Memory B cell (primary cell): Measurements from ENCODE around the gene GRIP2.
A peak's percentile ranks its signal among the peaks of the same experiment; 100 is the strongest.

Experiments
- ATAC-seq: fragments of 150-1000 bp; cut with Tn5 transposase; 2 replicates; pipeline ENCODE4 v1.10.0; 2021; ENCODE audit warnings: low read depth, mild to moderate bottlenecking, moderate library complexity
- DNase-seq, 2 donors: peaks; one replicate each; pipeline ENCODE4 v3.0.0; 2022; ENCODE audit warnings: low spot score in 2 of 2
- H3K27ac Mint-ChIP-seq: one replicate; pipeline ENCODE4 v1.8.0; 2022; ENCODE audit warnings: mild to moderate bottlenecking, moderate library complexity, mixed read lengths
- H3K27me3 Mint-ChIP-seq: one replicate; pipeline ENCODE4 v1.8.0; 2022; ENCODE audit warnings: mixed read lengths
- H3K36me3 Mint-ChIP-seq: one replicate; pipeline ENCODE4 v1.8.0; 2022; ENCODE audit warnings: mild to moderate bottlenecking, mixed read lengths
- H3K4me1 Mint-ChIP-seq: one replicate; pipeline ENCODE4 v1.8.0; 2022; ENCODE audit warnings: mixed read lengths
- H3K4me3 Mint-ChIP-seq: one replicate; pipeline ENCODE4 v1.8.0; 2022; ENCODE audit warnings: mild to moderate bottlenecking, moderate library complexity, mixed read lengths
- H3K9me3 Mint-ChIP-seq: one replicate; pipeline ENCODE4 v1.8.0; 2022; ENCODE audit warnings: mixed read lengths

GRIP2 gene

DNA sequence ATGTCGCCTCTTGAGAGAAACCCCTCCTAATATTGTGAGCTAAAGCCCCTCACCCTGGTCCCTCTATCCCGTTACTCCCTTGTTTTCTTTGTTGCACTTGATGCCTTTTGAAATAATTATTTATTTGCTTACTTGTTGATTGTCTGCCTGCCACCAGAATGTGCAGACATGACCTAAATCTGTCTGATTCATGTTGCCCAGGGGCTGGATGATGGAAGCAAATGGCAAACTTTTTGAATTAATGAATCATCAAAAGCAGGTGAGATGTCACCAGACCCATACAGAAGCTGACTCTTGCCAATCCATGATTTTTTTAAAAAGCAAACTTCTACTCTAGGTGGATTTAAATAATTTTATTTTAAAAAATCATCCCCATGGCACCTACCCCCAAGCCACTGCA is 49.3 kb downstream of the GRIP2 start:
- ATAC-seq (no peak), DNase-seq (no peak)
- Mint-ChIP-seq H3K27me3 (no peaks in the 10 kb centered on the region), H3K9me3 (no peaks in the 10 kb centered on the region), H3K4me1 (no peaks in the 10 kb centered on the region), H3K27ac (peak overlapping the region; percentile 5), H3K36me3 (peaks cover 15% of the 10 kb centered on the region), H3K4me3 (no peak overlapping the region)

DNA sequence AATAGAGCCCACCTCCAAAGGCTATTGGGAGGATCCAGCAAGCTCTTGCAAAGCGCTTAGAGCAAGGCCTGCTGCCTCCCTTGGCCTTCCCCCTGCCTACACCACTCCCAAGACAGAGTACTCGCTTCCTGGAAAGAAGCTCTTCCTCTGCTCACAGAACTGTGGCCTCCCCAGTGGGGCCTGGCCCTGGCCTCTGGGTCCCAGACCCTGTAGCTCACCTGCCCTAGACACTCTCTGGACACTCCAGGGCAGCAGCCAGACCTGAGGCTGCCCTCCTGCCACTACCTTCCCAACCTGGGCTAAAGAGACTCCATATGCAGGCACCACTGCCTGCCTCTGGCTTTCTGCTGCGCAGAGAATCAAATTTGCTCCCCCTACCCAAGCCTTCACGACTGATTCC is 49.9 kb downstream of the GRIP2 start:
- no peak overlapping the region for H3K4me3 Mint-ChIP-seq
- no peak for DNase-seq
- no peaks in the 10 kb centered on the region for H3K4me1 Mint-ChIP-seq
- peak overlapping the region; percentile 5 for H3K27ac Mint-ChIP-seq
- H3K27me3 Mint-ChIP-seq = no peaks in the 10 kb centered on the region
- H3K9me3 Mint-ChIP-seq = no peaks in the 10 kb centered on the region
- ATAC-seq = no peak
- peaks cover 19% of the 10 kb centered on the region for H3K36me3 Mint-ChIP-seq

DNA sequence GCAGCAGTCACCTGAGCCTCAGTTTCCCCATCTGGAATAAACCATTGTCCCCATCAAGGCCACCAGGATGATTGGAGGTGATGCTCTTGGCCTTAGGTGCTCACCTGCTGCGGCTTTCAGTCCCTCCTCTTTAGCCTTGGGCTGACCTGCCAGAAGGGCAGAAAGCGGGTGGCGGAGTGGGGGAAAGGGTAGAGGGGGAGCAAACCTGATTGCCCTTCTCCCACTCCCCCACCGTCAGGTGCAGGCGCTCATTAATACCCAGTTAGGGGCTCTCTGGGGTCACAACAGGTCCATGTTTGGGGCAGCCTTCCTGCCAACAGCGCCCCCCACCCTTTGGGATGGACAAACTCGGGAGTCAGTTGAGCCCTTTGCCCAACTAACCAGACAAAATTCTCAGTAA is 50.5 kb downstream of the GRIP2 start:
- Mint-ChIP-seq H3K27me3 (no peaks in the 10 kb centered on the region), H3K4me3 (no peak overlapping the region), H3K27ac (no peak overlapping the region), H3K36me3 (peaks cover 23% of the 10 kb centered on the region), H3K9me3 (no peaks in the 10 kb centered on the region), H3K4me1 (no peaks in the 10 kb centered on the region)
- DNase-seq (no peak), ATAC-seq (no peak)

DNA sequence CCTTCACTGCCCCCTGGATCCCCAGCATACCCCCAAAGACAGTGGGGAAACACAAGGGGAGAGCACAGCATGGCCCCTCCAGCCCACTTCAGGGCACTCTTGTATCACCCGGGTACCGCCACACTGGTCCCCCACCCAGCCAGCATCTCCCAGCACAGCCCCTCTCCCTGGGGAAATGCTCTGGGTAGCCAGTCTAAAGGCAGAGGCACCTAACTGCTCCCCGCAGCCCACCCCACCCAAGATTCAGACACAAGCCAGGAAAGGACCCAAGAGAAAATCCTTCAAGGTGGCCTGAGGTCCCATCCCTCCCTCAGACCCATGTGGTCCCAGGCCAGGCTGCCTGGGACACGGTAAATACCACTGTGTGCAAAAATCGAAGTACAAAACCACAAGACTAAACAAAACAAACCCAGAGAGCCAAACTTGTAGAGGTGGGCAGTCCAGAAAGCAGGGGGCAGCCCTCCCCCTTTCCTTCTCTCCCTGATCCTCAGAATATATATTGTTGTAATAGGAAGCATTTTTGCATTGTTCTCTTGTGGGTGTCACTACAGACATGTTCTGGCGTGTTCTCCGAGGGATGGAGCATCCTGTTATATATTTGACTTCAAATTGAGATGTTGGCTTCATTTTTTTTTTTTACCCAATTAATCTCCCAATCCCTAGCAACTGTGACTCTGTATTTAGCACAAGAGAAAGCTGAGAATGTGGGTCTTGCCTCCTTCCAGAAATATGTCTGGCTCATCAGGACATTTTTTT is 51.7 kb downstream of the GRIP2 start:
- no peak for ATAC-seq
- Mint-ChIP-seq H3K27ac (no peak overlapping the region), H3K9me3 (no peaks in the 10 kb centered on the region), H3K4me3 (no peak overlapping the region), H3K27me3 (no peaks in the 10 kb centered on the region), H3K36me3 (peaks cover 31% of the 10 kb centered on the region), H3K4me1 (no peaks in the 10 kb centered on the region)
- no peak for DNase-seq

DNA sequence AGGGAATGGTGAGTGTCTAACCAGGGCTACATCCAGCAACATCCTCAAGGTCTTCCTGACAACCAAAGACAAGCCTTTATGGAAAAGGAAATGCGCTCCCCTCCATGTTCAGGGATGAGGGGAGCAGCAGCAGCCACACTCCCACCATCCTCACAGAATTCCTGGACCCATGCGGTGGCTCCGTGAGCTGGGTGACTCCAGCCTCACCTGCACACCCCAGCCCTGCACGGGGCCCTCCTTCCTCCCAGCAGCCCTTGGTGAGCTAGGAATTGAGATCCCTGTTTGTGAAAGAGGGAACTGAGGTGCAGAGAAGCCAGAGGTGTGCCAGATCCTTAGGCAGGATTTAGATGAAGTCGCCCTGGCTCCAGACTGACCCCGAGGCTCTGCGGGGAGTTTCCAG is 52.3 kb downstream of the GRIP2 start:
- no peak overlapping the region for H3K4me3 Mint-ChIP-seq
- H3K9me3 Mint-ChIP-seq = no peaks in the 10 kb centered on the region
- no peak overlapping the region for H3K27ac Mint-ChIP-seq
- no peak for DNase-seq
- H3K36me3 Mint-ChIP-seq = peaks cover 35% of the 10 kb centered on the region
- no peaks in the 10 kb centered on the region for H3K27me3 Mint-ChIP-seq
- ATAC-seq = no peak
- H3K4me1 Mint-ChIP-seq = no peaks in the 10 kb centered on the region

DNA sequence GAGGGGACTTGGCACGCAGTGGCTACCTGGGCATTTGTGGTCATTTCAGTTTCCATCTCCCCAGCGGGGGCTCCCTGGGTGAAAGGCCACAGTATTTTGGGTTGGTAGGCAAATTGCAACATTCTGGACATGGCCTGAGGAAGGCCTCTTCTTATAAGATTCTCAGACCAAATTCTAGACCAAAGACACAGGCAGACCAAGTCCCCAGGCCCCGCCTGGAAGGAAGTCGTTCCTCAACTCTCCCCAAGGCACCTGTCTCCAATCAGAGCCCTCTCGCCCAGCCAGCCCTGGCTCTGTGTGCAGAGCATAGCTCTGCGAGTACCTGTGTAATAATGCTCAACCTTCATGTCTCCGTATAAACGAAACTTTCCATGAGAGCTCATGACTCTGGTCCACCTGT is 53.1 kb downstream of the GRIP2 start:
- Mint-ChIP-seq H3K4me3 (no peak overlapping the region), H3K27me3 (no peaks in the 10 kb centered on the region), H3K27ac (no peak overlapping the region), H3K9me3 (no peaks in the 10 kb centered on the region), H3K4me1 (no peaks in the 10 kb centered on the region), H3K36me3 (peaks cover 35% of the 10 kb centered on the region)
- DNase-seq (no peak), ATAC-seq (no peak)

DNA sequence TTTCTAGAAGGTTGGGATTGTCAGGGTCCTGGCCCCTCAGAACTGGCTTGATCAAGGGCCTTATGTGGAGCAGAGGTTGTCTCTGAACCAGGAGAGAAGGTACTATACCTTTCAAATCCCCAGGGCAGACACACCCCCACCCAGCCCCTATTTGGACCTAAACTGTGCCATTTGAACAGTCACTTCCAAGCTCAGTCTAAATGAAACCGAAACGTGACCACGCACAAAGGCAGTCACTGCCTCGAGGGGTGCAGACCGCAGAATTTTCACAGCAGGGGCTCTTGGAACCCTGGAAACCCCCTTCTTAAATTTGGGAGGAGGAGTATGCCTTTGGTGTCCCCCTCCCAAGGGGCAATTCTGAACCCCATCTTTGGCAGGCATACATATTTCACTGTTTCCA is 53.7 kb downstream of the GRIP2 start:
- H3K9me3 Mint-ChIP-seq = no peaks in the 10 kb centered on the region

DNA sequence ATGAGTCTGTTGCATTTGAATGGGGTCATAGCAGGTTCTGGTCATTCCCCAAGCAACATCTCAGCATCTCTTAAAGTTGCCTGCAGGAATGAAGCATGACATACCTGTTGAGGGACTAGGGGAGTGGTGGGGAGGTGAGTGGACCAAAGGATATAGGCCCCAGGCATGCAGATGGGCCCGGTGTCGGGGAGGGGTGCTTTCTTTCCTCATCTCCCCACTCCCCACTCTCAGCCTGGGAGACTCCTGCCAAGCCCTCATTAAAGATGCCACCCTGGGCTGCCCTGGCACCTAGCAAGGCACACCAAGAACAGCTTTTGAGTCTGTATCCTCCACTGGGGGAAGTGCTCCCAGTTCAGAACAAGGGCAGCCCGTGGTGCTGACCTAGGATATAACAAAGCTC is 54.2 kb downstream of the GRIP2 start:
- Mint-ChIP-seq H3K36me3 (peaks cover 43% of the 10 kb centered on the region), H3K27me3 (no peaks in the 10 kb centered on the region), H3K4me3 (no peak overlapping the region), H3K9me3 (no peaks in the 10 kb centered on the region), H3K4me1 (no peaks in the 10 kb centered on the region), H3K27ac (no peak overlapping the region)
- DNase-seq (no peak), ATAC-seq (no peak)

More for the DNA sequence above, 53.7 kb downstream of the GRIP2 start:
- no peaks in the 10 kb centered on the region for H3K27me3 Mint-ChIP-seq
- ATAC-seq (no peak), DNase-seq (no peak)
- H3K27ac Mint-ChIP-seq = no peak overlapping the region
- no peaks in the 10 kb centered on the region for H3K4me1 Mint-ChIP-seq
- H3K36me3 Mint-ChIP-seq = peaks cover 40% of the 10 kb centered on the region
- no peak overlapping the region for H3K4me3 Mint-ChIP-seq

DNA sequence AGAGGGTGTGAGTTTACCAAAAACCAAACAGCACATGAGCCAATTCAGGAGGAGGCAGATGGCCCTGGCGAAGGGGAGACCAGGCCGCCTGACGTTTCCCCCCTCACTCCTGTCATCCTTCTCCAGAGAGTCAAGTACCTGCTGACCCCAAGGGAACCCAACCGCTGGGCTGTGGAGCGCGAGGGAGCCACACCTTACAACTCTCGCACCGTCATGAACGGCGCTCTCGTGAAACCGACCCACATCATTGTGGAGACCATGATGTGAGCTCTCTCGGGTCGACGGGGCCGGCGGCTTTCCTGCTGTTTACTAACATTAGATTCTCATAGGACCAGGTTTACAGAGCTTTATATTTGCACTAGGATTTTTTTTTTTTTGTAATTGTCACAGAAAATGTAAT is 55.4 kb downstream of the GRIP2 start:
- no peak for DNase-seq
- no peaks in the 10 kb centered on the region for H3K9me3 Mint-ChIP-seq
- ATAC-seq = no peak
- H3K27me3 Mint-ChIP-seq = no peaks in the 10 kb centered on the region
- peaks cover 41% of the 10 kb centered on the region for H3K36me3 Mint-ChIP-seq
- no peak overlapping the region for H3K27ac Mint-ChIP-seq
- H3K4me1 Mint-ChIP-seq = no peaks in the 10 kb centered on the region
- no peak overlapping the region for H3K4me3 Mint-ChIP-seq

DNA sequence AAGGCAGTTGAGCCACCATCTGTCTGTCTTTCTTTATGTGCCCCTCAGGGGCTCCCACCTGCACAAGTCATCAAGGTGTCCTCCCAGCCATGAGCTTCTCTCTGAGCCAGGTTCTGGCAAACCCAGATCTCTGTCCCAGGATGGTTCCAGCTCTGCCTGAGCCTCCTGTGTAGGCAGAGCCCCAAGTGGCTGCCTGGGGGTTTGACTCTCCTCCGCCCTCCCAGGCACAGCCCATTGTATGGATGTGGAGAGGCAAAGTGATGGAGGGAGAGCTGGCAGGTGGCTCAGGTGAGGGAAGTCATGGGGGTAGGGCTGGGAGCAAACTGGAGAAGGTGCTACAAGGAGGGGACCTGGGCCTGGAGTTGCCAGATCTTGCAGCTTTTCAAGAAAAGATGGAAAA is 56.9 kb downstream of the GRIP2 start:
- DNase-seq (no peak), ATAC-seq (no peak)
- Mint-ChIP-seq H3K36me3 (peaks cover 47% of the 10 kb centered on the region), H3K27me3 (no peaks in the 10 kb centered on the region), H3K27ac (no peak overlapping the region), H3K9me3 (no peaks in the 10 kb centered on the region), H3K4me1 (no peaks in the 10 kb centered on the region), H3K4me3 (no peak overlapping the region)

DNA sequence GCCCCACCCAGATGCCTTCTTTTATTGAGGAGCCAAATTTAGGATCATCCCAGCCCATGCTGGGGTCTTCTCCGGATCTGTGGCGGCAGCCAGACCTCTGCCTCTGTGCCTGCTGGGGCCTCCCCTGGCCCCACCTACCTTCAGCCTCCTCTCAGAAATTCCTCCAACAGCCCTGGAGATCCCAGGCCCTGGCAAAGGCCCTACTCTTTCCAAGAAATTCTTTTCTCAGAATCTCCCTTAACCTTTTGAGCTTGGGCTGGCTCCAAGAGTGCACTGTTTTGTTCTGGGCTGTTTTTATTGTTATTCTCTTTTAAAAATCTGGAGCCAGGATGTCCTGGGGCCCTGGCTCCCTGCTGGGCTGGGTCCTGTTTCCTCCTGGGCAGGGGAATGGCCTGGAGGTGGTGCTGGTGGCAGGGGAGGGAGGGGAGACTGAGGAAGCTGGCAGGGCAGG is 57.8 kb downstream of the GRIP2 start:
- Mint-ChIP-seq H3K4me1 (no peaks in the 10 kb centered on the region), H3K27me3 (no peaks in the 10 kb centered on the region), H3K27ac (peak overlapping the region; percentile 32), H3K36me3 (peaks cover 53% of the 10 kb centered on the region), H3K4me3 (no peak overlapping the region), H3K9me3 (no peaks in the 10 kb centered on the region)
- DNase-seq (no peak), ATAC-seq (no peak)

DNA sequence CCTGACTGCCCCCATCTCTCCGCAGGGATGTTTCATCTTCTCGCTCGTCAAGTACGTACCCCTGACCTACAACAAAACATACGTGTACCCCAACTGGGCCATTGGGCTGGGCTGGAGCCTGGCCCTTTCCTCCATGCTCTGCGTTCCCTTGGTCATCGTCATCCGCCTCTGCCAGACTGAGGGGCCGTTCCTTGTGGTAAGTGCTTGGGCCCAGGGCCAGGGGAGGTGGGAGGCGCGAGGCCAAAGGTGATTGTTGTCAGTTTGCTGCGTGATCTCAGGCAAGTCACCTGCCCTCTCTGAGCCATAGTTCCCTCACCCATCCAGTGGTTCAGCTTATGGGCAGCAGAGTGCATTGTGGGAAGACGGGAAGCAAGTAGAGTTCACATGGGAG is 58.5 kb downstream of the GRIP2 start:
- Mint-ChIP-seq H3K27me3 (no peaks in the 10 kb centered on the region), H3K36me3 (peaks cover 52% of the 10 kb centered on the region), H3K4me3 (no peak overlapping the region), H3K9me3 (no peaks in the 10 kb centered on the region), H3K4me1 (no peaks in the 10 kb centered on the region), H3K27ac (peak overlapping the region; percentile 32)
- no peak for DNase-seq
- no peak for ATAC-seq

DNA sequence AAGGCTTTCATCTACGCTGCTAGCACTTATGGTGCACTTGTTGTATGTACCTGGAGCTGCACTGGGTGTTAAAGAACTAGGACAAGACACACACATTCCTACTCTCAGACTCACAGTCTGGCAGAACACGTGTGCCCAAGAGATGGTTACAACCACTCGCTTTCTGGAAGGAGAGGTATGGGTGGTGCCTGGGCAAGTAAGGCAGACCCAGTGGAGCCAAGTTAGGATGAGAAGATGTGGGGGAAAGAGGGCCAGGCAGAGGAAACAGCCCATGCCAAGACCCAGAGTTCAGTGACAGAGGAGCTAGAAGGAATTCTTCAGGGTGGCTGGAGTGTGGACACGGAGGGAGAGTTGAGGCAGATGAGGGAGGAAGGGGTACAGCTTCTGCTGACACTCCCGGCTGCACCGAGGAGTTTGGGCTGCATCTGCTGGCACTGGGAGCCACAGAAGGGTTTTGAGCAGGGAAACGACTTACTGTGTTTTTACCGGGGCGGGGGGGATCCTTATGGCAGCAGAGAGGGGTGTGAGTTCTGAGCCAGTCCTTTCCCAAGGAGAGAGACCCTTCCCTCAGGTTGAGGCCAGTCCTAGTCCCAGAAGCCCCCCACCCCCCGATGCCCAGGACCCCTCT is 59.0 kb downstream of the GRIP2 start:
- no peaks in the 10 kb centered on the region for H3K4me1 Mint-ChIP-seq
- H3K27me3 Mint-ChIP-seq = no peaks in the 10 kb centered on the region
- H3K36me3 Mint-ChIP-seq = peaks cover 54% of the 10 kb centered on the region
- no peaks in the 10 kb centered on the region for H3K9me3 Mint-ChIP-seq
- no peak for DNase-seq
- no peak overlapping the region for H3K4me3 Mint-ChIP-seq
- no peak overlapping the region for H3K27ac Mint-ChIP-seq
- ATAC-seq = no peak

DNA sequence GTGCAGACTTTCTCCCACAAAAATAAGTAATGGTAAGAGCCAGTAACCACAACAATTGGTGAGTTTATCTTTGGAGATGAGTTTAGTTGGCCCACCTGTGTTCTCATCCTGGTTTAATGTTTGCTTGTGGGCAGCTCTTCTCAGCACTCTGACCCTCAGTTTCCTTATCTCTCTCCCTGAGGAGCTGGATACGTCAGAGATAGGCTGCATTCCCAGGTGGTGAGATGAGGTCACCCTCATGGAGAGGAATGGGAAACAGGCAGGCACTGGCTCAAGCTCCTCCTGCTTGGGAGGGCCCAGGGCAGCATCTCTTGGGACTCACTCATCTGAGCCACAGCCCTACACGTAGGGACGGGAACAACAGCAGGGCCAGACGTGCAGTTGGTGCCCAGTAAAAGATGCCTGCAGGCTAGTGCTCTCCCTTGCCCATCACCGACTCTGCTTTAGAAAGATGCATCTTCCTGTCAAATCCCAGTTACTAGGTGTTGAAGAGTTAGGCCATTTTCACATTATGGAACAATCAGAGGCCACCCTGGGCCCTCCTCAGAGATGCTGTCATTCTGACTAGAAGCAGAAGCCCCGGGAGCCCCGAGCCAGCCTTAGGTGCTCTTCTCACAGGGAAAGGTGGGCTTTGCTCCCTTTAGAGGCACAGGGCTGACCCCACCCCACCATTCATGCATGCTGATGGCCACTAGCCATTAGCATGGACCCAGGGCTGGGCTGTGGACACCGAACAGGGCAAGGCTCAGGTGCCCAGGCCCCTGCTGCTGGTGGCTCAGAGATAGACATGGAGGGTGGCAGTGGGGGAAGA is 59.7 kb downstream of the GRIP2 start:
- ATAC-seq (no peak), DNase-seq (no peak)
- no peaks in the 10 kb centered on the region for H3K27me3 Mint-ChIP-seq

More for the DNA sequence above, 59.7 kb downstream of the GRIP2 start:
- peaks cover 55% of the 10 kb centered on the region for H3K36me3 Mint-ChIP-seq
- H3K4me1 Mint-ChIP-seq = no peaks in the 10 kb centered on the region
- H3K27ac Mint-ChIP-seq = no peak overlapping the region
- no peak overlapping the region for H3K4me3 Mint-ChIP-seq
- H3K9me3 Mint-ChIP-seq = no peaks in the 10 kb centered on the region
